Osteocyte (in vitro differentiated cells): ENCODE data around the gene TOPAZ1. TPM values are rescaled to one million over a fixed set of nuclear protein-coding genes. Genes with fewer than 3 reads are reported as not detected.

ENCODE experiments used
- DNase-seq: peaks from one replicate; pipeline ENCODE4 v3.0.0; 2021; ENCODE audit warnings: mixed read lengths; ENCODE audit not compliant: unreplicated experiment; ENCODE audit errors: extremely low spot score
- H3K27ac Mint-ChIP-seq: one replicate; pipeline ENCODE4 v1.8.0; 2021; ENCODE audit warnings: mild to moderate bottlenecking, mixed read lengths; ENCODE audit not compliant: unreplicated experiment
- H3K27me3 Mint-ChIP-seq: one replicate; pipeline ENCODE4 v1.8.0; 2021; ENCODE audit warnings: mixed read lengths; ENCODE audit not compliant: unreplicated experiment
- H3K36me3 Mint-ChIP-seq: one replicate; pipeline ENCODE4 v1.8.0; 2021; ENCODE audit warnings: mixed read lengths; ENCODE audit not compliant: unreplicated experiment
- H3K4me1 Mint-ChIP-seq: one replicate; pipeline ENCODE4 v1.8.0; 2021; ENCODE audit warnings: mixed read lengths; ENCODE audit not compliant: unreplicated experiment
- H3K4me3 Mint-ChIP-seq: one replicate; pipeline ENCODE4 v1.8.0; 2021; ENCODE audit warnings: mild to moderate bottlenecking, moderate library complexity, mixed read lengths; ENCODE audit not compliant: unreplicated experiment
- H3K9me3 Mint-ChIP-seq: one replicate; pipeline ENCODE4 v1.8.0; 2021; ENCODE audit warnings: mixed read lengths; ENCODE audit not compliant: unreplicated experiment
- total RNA-seq: library from RNA; stranded (reverse); gene quantifications from 2 replicates; pipeline ENCODE4 v1.2.1, GENCODE V29; 2021
- TF ChIP-seq, protein P1 (sequence below): fragments of 200-600 bp; sonication (generic); IDR thresholded peaks from 2 replicates; pipeline ENCODE4 v1.5.0; 2021; ENCODE audit warnings: antibody characterized with exemption, mild to moderate bottlenecking, moderate library complexity

The TOPAZ1 gene
- total RNA-seq, 1 donor from 2014 or later, result not detected

DNA sequence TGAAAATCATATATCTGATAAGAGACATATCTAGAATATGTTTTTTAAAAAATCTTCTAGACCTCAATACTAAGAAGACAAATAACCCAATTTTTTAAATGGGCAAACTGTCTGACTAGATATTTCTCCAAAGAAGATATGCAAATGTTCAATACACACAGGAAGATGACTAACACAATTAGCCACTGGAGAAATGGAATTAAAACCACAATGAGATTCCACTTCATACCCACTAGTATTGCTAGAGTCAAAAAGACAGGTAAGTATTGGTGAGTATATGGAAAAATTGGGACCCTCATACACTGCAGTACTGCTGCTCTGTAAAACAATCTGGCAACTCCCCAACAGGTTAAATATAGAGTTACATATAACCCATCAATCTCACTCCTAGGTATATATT lies 33.1 kb upstream of the TOPAZ1 start:
- Mint-ChIP-seq H3K4me3 (no peak overlapping the region), H3K9me3 (no peaks in the 10 kb centered on the region), H3K4me1 (no peaks in the 10 kb centered on the region), H3K27me3 (peaks cover 60% of the 10 kb centered on the region), H3K36me3 (no peaks in the 10 kb centered on the region), H3K27ac (no peak overlapping the region)
- DNase-seq, result no peak
- TF ChIP-seq, protein P1, sequence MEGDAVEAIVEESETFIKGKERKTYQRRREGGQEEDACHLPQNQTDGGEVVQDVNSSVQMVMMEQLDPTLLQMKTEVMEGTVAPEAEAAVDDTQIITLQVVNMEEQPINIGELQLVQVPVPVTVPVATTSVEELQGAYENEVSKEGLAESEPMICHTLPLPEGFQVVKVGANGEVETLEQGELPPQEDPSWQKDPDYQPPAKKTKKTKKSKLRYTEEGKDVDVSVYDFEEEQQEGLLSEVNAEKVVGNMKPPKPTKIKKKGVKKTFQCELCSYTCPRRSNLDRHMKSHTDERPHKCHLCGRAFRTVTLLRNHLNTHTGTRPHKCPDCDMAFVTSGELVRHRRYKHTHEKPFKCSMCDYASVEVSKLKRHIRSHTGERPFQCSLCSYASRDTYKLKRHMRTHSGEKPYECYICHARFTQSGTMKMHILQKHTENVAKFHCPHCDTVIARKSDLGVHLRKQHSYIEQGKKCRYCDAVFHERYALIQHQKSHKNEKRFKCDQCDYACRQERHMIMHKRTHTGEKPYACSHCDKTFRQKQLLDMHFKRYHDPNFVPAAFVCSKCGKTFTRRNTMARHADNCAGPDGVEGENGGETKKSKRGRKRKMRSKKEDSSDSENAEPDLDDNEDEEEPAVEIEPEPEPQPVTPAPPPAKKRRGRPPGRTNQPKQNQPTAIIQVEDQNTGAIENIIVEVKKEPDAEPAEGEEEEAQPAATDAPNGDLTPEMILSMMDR, result no peak

DNA sequence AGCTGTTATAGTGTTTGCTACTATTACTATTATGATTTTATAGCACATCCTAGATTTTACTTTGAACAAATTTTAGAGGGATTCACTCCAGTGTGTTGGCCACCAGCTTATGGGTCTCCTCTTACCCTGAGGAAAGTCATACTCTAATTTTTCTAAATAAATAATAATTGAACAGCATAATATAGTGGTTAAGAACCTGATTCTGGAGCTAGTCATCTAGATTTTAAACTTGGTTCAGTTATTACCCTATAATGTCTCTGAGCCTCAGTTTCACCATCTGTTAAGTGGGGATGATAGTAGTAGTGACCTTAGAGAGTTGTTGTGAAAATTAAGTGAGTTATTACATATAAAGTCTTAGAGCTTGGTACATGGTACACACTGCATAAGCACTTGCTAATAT lies 30.7 kb upstream of the TOPAZ1 start:
- TF ChIP-seq, protein P1, result no peak
- no peak overlapping the region for H3K4me3 Mint-ChIP-seq
- peaks cover 15% of the 10 kb centered on the region for H3K9me3 Mint-ChIP-seq
- H3K27ac Mint-ChIP-seq, result no peak overlapping the region
- H3K27me3 Mint-ChIP-seq, result peaks cover 46% of the 10 kb centered on the region
- H3K4me1 Mint-ChIP-seq, result no peaks in the 10 kb centered on the region
- peaks cover 3% of the 10 kb centered on the region for H3K36me3 Mint-ChIP-seq
- DNase-seq, result no peak

DNA sequence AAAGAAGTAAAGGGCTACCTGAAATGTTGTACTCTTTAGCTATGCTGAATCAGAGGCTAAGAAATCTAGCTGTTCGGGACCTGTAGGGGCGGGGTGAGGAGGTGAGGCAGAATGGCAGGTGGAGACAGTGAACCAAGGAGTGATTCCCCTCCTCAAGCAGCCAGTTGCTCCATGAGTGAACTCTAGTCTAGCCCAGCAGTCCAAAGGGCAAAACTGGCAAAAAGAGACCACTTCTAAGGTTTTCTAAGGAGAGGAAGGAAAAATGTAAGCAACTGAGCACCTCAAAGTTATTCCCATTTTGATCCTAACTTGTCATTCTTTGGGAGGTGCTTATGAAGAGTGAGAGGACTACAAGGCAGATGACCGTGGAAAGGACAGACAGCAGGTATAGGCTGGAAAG lies 19.3 kb upstream of the TOPAZ1 start:
- DNase-seq, result no peak
- Mint-ChIP-seq H3K4me1 (peaks cover 4% of the 10 kb centered on the region), H3K4me3 (no peak overlapping the region), H3K27me3 (peaks cover 44% of the 10 kb centered on the region), H3K36me3 (no peaks in the 10 kb centered on the region), H3K27ac (no peak overlapping the region), H3K9me3 (no peaks in the 10 kb centered on the region)
- TF ChIP-seq, protein P1, result no peak

DNA sequence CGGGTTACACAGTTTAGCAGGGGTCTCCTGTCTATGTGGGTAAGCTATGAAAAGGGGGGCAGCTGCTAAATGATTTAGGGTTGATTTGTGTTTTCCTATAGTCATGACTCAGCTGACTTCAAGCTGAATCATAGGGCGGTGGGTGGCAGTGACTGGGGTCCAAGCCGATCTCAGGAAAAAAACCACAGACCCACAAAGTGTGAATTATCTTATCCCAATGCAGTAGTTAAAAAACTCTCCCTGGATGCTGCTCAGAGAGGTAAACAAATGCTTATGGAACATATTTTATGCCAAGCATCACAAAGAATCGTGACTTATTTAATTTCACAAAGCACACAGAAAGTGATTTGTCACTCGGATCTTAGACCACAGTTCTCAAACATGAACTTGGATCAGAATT lies 18.4 kb upstream of the TOPAZ1 start:
- peaks cover 4% of the 10 kb centered on the region for H3K4me1 Mint-ChIP-seq
- no peak for DNase-seq
- no peak overlapping the region for H3K4me3 Mint-ChIP-seq
- H3K9me3 Mint-ChIP-seq, result no peaks in the 10 kb centered on the region
- TF ChIP-seq, protein P1, result no peak
- H3K27ac Mint-ChIP-seq, result no peak overlapping the region
- peaks cover 44% of the 10 kb centered on the region for H3K27me3 Mint-ChIP-seq
- no peaks in the 10 kb centered on the region for H3K36me3 Mint-ChIP-seq

DNA sequence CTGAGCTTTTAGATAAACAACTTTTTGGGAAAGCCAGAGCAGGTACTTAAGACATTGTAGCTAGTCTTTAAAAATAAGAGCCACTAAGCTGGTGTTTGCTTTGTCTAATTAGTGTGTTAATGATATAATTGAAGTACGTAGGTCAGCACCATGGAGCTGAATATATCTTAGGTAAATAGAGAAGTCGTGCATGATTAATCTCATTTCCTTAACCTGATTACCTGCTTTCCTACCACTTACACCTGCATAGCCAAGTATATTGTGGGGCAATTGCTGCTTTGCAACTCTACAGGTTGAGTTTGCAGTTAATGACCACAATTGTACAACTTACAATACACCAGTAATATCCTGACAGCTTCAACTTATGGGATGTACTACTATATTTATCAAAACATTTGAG lies 17.6 kb upstream of the TOPAZ1 start:
- Mint-ChIP-seq H3K27ac (no peak overlapping the region), H3K4me3 (no peak overlapping the region)
- no peak for DNase-seq

More for the DNA sequence above, 17.6 kb upstream of the TOPAZ1 start:
- H3K27me3 Mint-ChIP-seq, result peaks cover 45% of the 10 kb centered on the region
- H3K9me3 Mint-ChIP-seq, result no peaks in the 10 kb centered on the region
- H3K4me1 Mint-ChIP-seq, result peaks cover 4% of the 10 kb centered on the region
- TF ChIP-seq, protein P1, result no peak
- no peaks in the 10 kb centered on the region for H3K36me3 Mint-ChIP-seq
